Stomach (tissue), 4 donors: ENCODE data around the gene NAT16.

ENCODE experiments used
- EP300 ChIP-seq: sonication (generic); formaldehyde crosslinking; IDR thresholded peaks from one replicate; pipeline ENCODE4 v1.6.1; 2017; ENCODE audit warnings: antibody characterized with exemption
- POLR2A ChIP-seq, 4 donors: fragments of 450-650 bp; IDR thresholded peaks; one replicate each; pipeline ENCODE4 v1.6.1; 2016; ENCODE audit warnings: antibody characterized with exemption in 4 of 4, control low read depth in 2 of 4, mild to moderate bottlenecking in 1 of 4, moderate library complexity in 1 of 4
- POLR2AphosphoS5 ChIP-seq, 3 donors: sonication (generic); formaldehyde crosslinking; IDR thresholded peaks; one replicate each; pipeline ENCODE4 v1.6.1; 2016; ENCODE audit warnings: antibody characterized with exemption in 3 of 3

- TF ChIP-seq EP300, result no peak
- TF ChIP-seq POLR2A (IDR thresholded peaks at IDR 0.05), result no peak
- TF ChIP-seq POLR2AphosphoS5 (IDR thresholded peaks at IDR 0.05), result no peak
Observed at GRCh38 chr7:101207459-101207858, 27.4 kb upstream of the NAT16 start.
